Epithelial cell of prostate (primary cell): Measurements from ENCODE around the gene HES4.

ENCODE experiments used
- DNase-seq: peaks from one replicate; pipeline ENCODE4 v3.0.0-alpha.2; 2011; ENCODE audit warnings: low read depth, low spot score
- H3K27ac ChIP-seq: fragments of 450-650 bp; 2 replicates; pipeline ENCODE4 v1.5.1; 2017; ENCODE audit warnings: mild to moderate bottlenecking

HES4 gene

GRCh38 chr1:969260-969855 lies 30.5 kb downstream of the HES4 start:
- DNase-seq, result no peak
- no peak overlapping the region for H3K27ac ChIP-seq

DNA sequence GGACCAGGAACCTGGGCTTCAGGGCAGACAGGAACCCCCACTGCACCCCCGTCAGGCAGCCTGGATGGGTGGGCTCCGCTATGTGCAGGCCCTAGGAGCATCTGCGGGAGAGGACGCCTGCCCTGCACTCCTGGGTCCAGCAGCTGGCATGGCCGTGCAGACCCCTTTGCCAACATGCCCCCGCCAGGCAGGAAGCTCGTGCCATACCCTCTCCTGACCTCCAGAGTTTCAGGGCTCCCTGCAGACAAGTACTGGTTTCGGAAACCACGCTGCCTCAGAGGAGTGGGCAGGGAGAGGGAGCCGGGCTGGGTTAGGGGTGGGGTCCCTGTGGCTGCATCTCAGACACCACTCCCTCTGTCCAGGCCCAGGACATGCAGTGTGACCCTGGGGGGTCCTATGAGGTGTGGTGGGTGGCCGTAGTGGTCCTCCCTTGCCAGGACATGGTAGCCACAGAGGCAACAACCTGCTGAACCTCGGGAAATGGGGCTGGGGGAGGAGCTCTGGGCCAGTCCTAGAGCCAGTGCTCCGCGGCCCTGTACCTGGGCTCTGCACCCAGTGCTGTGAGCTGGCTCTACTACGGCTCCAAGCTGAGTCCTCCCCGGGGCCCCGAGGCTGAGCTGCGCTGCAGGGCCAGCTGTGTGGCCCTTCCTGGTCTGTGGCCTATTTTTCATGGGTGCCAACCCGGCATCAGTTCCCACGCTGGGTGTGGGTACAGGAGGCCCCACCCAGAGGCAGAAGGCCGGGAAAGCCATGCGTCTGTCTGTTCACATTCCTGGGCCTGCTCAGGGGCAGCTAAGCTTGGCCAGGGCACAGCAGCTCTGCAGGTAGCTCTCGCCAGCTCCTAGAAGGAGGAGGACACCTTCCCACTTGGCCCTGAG lies 32.2 kb downstream of the HES4 start:
- DNase-seq, result no peak
- H3K27ac ChIP-seq, result peak overlapping the region; percentile 99

- no peak for DNase-seq
- peak overlapping the region; percentile 99 for H3K27ac ChIP-seq
These were observed 33.1 kb downstream of the HES4 start for GRCh38 chr1:966704-967300.

- peak within 1 kb of the TSS; percentile 99 for H3K27ac ChIP-seq
- DNase-seq, result no peak
These were observed 33.7 kb downstream of the HES4 start, which contains the start of gene PLEKHN1 for GRCh38 chr1:966135-966703. TSS of gene PLEKHN1 (plus strand) at chr1:966482. CDS start at chr1:966532, 50 bp downstream.

GRCh38 chr1:965526-966134 lies 34.3 kb downstream of the HES4 start:
- H3K27ac ChIP-seq, result peak overlapping the region; percentile 99
- DNase-seq, result no peak

GRCh38 chr1:964691-965525 lies 35.0 kb downstream of the HES4 start:
- no peak overlapping the region for H3K27ac ChIP-seq
- DNase-seq, result no peak

GRCh38 chr1:963746-964525 lies 36.0 kb downstream of the HES4 start:
- DNase-seq, result no peak
- H3K27ac ChIP-seq, result no peak overlapping the region

- no peak overlapping the region for H3K27ac ChIP-seq
- no peak for DNase-seq
These were observed 36.6 kb downstream of the HES4 start for GRCh38 chr1:963301-963651.

GRCh38 chr1:962381-963300 lies 37.3 kb downstream of the HES4 start:
- no peak overlapping the region for H3K27ac ChIP-seq
- DNase-seq, result no peak

- DNase-seq, result no peak
- H3K27ac ChIP-seq, result no peak overlapping the region
These were observed 38.7 kb downstream of the HES4 start for GRCh38 chr1:961132-961669.

GRCh38 chr1:960363-961131 lies 39.4 kb downstream of the HES4 start, which contains the start of gene KLHL17:
TSS of gene KLHL17 (plus strand) at chr1:960584. CDS start at chr1:960694, 110 bp downstream.
- no peak for DNase-seq
- H3K27ac ChIP-seq, result no peak within 1 kb of the TSS

GRCh38 chr1:959731-960362 lies 40.0 kb downstream of the HES4 start:
- no peak for DNase-seq
- no peak overlapping the region for H3K27ac ChIP-seq

DNA sequence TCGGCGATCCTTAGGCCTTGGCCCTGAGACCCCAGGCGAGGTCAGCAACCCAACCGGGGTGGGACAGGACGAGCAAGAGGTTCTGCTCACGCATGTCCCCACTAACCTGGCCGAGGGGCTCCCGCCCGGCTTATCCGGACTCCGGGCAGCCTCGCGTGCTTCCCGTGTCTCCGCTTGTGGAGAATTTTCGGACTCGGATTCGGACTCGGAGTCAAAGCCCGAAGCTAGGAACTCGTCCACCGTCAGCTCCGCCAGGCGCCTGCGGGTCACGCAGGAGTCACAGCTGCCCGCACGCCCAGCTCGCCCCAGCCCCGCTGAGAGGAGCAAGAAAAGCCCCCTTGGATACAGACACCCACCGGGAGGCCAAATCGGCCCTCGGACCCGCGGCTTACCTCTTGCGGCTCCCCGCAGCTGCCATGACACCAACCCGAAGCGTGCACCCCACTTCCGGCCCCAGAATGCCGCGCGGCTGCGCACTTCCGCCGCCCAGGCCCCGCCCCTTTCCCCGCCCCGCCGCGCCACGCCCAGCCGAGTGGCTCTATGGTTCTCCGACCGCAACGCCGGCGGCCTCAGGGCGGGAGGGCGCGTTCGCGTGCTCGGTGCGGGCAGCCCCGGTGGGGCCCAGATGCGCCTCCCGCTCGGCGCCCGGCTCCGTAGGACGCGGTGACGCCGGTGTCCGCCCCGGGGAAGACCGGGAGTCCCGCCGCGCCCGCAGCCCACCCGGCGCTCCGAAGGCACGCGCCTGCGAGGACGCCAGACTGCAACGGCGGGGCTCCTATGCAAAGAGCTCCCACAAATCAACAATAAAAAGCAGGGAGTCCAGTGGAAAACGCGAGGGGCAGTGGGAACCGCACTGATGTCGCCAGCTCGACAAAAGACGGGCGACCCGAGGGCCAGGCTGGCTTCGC lies 40.8 kb downstream of the HES4 start, which contains the start of gene NOC2L:
NOC2L (minus strand) TSS at position 434 of the 908 bp plus-strand sequence; CDS start at position 418, 16 bp downstream.
- H3K27ac ChIP-seq, result no peak within 1 kb of the TSS
- no peak for DNase-seq

GRCh38 chr1:956636-957035 lies 43.3 kb downstream of the HES4 start:
- H3K27ac ChIP-seq, result no peak overlapping the region
- no peak for DNase-seq

- no peak overlapping the region for H3K27ac ChIP-seq
- DNase-seq, result no peak
These were observed 44.4 kb downstream of the HES4 start for GRCh38 chr1:955474-955873.
